ENCODE results near the gene CDC45.

The CDC45 gene

DNA sequence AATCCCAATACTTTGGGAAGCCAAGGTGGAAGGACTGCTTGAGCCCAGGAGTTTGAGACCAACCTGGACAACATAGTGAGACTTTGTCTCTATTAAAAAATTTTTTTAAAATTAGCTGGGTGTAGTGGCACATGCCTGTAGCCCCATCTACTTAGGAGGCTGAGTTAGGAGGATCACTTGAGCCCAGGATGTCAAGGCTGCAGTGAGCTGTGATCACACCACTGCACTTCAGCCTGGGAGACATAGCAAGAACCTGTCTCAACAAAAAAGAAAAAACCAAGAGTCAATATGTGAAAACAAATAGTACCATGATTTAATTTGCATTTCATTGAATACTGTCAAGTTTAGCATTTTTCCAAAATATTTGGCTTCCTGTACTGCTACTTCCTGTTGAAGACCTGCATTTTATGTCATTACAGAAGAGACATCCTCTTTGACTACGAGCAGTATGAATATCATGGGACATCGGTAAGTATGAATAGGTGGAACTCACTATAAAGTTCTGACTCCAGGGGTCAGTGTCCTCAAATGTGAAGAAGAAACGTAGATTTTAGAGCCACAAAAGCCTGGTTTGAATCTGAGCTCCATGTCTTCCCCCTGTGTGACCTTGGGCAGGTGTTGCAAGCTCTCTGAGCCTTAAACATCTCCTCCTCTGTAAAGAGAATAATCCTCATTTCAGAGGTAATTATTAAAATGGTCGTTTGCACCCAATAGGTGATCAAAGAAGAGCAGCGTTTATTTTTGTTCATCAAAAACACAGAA lies 16.0 kb downstream of the CDC45 start:
- no peak for DNase-seq (ENCODE audit: low read depth, low spot score)

DNA sequence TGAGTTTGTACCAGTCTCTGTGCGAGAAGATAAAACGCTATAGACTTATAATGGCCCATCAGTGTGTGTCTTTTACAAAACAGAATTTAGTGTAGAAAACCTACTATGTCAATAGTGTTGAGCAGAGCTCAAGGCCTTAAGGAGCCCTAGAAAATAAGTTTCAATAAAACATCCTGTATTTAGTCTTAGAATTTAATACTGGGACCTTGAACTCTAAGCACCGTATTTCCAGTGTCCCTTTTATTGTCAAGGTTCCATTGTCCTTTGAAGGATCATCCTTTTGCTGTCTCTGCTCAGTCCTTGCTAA lies 16.6 kb downstream of the CDC45 start:
- no peak for DNase-seq (ENCODE audit: low read depth, low spot score)

DNA sequence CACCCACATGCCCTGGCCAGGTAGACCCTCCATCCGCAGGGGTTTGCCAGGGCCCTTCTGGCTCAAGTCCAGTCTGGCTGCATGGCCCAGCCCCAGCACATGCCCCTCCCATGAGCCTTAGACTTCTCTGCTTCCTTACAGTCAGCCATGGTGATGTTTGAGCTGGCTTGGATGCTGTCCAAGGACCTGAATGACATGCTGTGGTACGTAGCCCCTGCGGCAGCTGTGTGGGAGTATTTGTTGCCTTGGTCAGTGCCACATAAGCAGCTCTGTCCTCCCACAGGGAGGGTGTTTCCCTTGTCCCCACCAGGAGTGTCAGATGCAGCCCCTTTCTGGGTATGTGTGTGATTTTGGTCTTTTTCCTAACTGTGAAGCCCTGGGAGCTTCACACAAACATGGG lies 17.5 kb downstream of the CDC45 start:
- DNase-seq (ENCODE audit: low read depth, low spot score): no peak

DNA sequence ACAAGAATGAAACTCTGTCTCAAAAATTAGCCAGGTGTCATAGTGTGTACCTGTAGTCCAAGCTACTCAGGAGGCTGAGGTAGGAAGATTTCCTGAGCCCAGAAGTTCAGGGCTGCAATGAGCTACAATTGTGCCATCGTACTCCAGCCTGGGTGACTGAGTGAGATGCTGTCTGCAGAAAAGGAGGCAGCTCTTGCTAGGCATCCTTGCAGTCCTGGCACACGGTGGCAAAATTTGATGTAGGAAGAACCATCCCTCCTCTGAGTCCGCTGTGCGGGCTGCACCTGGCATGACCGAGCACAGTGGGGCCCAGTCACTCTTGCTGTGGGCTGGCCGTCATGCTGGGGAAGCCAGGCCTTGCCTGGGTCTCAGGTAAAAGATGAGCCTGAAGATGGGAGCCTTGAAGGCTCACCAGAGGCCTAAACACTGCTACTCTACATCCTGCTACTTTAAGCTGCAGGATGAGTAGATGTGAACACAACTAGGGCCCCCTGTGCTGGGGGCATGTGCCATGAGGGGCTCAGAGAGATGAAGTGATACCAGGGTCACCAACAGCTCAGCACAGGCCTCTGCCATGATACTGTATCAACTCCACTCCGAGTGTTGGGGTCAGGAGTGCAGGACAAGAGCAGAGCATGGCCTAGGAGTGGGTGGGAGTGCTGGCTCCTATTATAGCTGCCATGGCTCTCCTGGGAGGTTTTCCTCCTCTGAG lies 18.6 kb downstream of the CDC45 start:
- no peak for DNase-seq (ENCODE audit: low read depth, low spot score)

DNA sequence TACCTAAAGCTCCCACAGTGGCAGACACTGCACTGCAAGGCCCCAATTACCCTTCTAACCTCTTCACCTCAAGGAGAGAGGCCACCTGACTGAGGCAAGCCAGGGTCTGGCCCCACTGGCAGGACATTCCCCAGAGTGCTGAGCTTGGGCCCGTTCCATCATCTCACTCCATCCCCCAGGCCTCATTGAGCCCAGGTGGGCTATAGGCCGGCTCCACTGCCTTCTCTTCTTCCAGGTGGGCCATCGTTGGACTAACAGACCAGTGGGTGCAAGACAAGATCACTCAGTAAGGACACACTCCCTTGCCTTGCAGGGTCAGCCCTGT lies 19.1 kb downstream of the CDC45 start:
- DNase-seq (ENCODE audit: low read depth, low spot score): no peak

DNA sequence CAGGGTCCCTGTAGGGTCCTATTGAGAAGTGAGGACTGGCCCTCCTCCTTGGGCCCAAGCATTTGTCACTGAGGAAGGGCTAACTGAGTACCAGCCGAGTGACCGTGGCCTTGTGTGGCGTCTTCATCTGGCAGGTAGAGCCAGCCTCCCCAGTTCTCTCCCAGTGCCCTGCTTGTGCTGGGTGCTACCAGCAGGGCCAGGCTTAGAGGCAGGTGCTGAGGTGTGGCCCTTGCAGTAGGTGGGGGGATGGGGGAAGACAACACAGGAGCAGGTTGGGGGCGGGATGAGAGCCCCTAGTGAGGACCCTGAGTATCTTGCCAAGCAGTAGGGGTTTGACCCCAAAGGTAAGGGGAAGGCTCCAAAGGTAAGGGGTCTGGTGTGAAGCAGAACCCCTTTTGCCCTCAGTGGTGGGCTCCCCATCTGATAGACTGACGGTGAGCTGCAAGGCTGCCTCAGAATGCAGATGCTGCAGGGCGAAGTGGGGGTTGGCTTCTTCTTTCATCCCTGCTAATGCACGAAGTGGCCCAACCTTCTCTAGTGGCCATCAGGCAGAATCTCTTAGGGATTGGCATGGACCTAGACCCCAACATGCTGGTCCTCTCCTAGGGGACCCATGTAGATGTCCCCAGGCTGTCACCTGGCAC lies 19.6 kb downstream of the CDC45 start:
- DNase-seq (ENCODE audit: low read depth, low spot score): no peak

DNA sequence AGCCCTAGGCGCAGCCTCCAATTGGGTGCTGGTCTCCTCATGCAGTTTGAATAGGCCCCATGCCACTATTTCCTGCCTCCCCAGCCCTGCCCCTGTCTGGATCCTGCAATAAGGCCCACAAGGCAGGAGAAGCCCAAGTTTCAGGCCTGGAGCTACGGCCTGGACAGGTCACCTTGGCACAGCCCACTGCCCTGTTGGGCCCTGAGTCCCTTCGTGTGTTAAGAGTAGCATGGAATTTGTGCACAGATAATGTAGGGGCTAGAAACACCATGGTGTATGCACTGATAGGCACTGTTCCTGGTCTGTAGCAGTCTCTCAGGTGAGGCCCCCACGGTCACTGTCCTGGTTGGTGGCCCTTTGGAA lies 20.1 kb downstream of the CDC45 start:
- no peak for DNase-seq (ENCODE audit: low read depth, low spot score)

DNA sequence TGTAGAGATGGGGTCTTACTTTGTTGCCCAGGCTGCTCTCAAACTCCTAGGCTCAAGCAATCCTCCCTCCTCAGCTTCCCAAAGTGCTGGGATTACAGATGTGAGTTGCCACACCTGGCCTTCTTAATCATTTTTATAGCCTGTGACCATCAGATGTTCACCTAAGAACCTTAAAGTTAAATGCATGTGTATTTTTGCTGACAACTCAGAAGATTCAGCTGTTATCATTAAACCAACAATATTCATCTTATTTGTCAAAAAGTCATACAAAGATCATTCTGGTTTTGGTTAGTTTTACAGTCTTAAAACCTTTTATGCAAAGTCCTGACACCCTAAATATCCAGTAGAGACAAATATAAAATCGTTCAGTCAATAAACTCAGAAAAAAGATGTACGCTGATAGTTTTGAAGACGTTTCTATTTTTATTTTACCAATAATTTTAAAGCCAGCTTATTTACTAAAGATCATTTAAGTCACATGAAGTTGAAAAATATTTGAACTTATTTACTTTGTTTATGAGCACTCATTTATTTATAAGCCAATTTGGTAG lies 22.3 kb downstream of the CDC45 start:
- DNase-seq (ENCODE audit: low read depth, low spot score): no peak

DNA sequence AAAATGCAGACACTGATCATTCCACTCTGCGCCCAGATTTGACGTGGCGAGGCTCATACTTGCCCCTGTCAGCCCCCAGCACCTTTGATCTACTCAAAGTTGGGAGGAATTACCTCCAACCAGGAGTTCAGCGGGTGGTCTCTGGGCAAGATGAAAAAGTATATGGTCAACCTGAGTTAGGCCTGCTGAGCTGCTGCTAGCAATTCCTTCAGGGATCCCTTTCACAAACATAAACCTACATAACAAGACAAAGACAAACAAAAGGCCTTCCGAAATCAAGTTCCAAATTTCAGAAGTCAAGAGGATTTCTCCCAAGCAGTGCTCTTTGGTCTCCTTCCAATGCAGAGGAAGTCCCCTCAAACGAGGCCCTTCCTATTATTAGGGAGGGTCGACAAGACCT lies 23.6 kb downstream of the CDC45 start:
- DNase-seq (ENCODE audit: low read depth, low spot score): no peak

DNA sequence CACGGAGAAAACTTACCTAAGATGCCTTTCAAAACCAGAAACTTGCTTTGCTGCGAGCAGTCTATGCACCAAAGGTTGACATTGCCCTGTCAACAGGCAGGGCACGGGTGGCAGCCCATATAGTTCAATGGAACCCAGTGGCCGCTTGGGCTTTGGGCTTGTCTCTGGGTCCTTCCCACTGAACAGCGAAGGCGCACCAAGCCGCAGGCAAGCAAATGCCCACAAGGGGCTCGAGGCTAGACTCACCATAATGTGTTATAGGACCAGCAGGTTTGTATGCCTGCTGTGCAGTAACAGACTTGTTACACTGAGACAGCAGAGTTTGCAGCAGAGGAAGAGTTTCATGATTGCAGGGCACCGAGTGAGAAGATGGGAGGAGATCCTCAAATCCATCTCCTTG lies 24.1 kb downstream of the CDC45 start:
- DNase-seq (ENCODE audit: low read depth, low spot score): no peak

DNA sequence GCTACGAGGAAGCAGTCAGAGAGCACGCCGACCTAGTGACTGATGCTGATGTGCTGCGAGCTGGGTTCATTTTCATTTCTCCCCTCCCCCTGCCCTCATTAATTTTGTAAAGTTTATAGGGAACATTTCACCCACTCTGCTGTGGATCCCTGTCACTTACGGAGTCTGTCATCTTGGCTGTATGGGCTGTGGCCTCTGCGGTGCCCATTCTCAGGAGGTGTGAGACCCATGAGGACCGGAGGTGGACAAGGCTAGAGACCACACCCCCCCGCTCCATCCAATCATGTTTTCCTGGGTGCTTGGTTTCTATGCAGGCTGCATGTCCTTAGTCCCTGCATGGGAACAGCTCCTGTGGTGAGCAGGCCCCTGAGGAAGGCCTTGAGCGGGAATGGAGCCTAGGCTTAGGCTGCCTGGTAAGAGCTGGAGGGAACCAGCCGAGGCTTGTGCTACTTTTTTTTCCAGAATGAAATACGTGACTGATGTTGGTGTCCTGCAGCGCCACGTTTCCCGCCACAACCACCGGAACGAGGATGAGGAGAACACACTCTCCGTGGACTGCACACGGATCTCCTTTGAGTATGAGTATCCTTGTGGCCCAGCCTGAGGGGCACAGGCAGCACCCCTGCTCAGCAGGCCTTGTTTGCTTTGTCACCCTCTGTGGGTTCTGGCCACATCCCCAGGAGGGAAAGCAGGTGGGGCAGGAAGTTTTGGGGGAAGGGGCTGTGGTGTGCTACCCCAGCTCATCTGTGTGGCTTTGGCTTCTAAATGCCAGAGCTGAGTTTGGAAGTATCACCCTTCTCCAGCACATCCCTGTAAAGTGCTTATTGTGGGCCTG lies 25.4 kb downstream of the CDC45 start:
- no peak for DNase-seq (ENCODE audit: low read depth, low spot score)

DNA sequence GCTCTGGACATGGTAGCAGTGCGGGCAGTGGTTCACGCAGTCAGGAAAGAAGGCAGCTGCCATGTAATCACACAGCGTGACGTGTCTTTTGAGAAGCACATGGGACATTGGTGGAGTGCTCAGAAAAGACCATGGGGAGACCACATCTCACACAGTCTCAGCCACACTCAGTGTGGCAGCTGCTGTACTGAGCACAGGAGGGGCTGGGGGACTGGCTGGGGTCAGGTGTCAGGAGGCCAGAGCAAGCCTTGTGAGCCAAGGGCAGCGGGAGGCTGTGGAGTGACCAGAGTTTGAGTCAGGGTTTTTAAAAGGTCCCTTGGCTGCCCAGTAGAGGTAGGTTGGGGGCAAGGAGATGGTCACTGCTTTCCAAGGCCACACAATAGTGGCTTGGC lies 26.0 kb downstream of the CDC45 start:
- DNase-seq (ENCODE audit: low read depth, low spot score): no peak

DNA sequence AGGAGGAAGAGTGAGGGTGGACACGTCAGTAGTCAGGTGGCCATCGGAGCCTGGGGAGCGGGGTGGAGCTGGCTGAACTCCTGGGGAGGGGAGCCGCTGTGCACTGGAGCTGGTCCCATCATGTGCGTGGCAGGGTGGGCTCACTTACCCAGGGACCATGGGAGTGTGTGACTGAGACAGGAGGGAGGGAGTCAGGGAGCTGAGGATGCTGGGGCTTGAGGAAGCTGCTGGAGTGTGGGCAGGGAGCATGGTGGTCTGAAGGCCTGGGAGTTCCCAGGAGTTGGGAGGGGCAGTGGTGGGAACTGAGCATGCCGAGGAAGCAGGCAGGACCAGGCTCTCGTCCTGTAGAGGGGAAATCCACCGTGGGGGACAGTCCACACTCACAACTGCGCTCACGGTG lies 26.5 kb downstream of the CDC45 start:
- DNase-seq (ENCODE audit: low read depth, low spot score): no peak

DNA sequence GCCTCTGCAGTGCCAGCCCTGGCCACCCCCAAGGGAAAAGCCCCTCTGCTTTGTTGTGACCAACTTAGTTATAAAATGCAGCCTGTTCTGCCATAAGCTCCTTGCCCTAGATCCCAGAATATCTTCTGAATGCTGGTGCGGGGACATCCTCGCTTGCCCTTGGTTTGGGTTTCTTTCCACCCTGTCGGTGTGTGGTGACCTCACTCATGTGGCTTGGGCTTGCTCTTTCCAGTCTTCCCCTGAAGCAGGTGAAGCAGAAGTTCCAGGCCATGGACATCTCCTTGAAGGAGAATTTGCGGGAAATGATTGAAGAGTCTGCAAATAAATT lies 27.8 kb downstream of the CDC45 start:
- DNase-seq (ENCODE audit: low read depth, low spot score): no peak

DNA sequence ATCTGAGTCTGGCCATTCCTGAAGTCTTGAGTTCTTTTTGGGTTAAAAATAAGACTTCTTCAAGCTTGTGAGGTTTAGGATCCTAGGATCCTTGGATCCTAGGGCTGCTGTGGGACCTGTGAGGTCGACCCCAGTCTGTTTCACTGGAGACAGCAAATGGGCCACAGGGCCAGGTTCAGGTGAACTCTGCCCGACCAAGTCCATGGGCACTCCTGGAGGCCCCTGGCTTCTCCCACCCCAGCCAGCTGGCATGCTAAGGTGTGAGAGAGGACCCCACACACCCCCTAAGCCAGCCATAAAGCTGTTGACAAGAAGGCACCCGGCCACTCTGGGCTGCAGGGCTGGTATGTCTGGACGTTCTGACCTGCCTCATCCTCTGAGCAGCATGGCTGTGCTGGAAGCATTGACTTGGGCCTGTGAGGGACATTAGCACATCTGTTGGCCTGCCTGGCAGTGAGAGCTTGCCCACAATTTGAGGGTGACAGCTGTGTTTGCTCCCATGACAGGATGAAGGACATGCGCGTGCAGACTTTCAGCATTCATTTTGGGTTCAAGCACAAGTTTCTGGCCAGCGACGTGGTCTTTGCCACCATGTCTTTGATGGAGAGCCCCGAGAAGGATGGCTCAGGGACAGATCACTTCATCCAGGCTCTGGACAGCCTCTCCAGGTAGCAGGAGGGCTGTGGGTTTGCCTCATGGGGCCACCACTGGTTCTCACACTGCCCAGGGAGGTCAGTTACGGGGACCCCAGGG lies 28.5 kb downstream of the CDC45 start:
- DNase-seq (ENCODE audit: low read depth, low spot score): no peak

DNA sequence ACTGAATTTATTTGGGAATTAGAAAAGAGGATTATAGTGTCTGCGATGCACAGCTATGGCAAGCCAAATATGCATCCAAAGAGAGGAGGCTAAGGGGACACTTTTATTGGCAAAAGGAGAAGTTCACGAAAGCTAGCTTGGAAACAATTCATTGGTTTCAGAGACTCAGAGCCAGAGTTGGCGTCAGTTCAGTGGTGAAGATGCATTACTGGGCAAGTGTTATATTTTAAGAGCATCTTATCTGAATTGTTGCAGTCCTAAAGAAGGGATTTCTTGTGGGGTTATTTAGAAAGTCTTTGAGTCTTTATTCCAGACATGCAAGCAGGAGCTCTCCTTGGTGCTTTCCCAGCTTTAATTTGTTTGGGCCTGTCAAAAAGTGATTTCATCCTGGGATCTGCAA lies 29.5 kb downstream of the CDC45 start:
- DNase-seq (ENCODE audit: low read depth, low spot score): no peak

DNA sequence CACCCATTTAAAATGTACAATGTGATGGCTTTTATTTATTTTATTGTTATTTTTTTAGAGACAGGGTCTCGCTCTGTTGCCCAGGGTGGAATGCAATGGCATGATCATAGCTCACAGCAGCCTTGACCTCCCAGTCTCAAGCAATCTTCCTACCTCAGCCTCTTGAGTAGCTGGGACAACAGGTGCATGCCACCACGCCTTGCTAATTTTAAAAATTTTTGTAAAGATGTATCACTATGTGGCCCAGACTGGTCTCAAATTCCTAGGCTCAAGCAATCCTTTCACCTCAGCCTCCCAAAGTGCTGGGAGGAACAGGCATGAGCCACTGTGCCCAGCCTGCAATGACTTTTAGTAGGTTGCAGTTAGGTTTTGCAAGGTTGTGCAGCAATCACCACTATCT lies 30.2 kb downstream of the CDC45 start:
- no peak for DNase-seq (ENCODE audit: low read depth, low spot score)

DNA sequence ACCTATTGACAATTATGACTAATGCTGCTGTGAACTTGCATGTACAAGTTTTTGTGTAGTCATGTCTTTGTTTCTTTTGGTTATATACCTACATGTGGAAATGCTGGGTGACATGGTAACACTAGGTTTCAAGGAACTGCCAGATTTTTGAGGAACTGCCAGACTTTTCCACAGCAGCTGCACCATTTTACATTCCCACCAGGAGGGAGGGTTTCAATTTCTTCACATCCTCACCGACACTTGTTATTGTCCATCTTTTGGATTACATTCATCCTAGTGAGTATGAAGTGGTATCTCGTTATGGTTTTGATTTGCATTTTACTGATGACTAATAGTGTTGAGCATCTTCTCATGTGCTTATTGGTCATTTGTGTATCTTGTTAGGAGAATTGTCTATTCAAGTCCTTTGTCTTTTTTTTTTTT lies 31.2 kb downstream of the CDC45 start:
- DNase-seq (ENCODE audit: low read depth, low spot score): no peak

DNA sequence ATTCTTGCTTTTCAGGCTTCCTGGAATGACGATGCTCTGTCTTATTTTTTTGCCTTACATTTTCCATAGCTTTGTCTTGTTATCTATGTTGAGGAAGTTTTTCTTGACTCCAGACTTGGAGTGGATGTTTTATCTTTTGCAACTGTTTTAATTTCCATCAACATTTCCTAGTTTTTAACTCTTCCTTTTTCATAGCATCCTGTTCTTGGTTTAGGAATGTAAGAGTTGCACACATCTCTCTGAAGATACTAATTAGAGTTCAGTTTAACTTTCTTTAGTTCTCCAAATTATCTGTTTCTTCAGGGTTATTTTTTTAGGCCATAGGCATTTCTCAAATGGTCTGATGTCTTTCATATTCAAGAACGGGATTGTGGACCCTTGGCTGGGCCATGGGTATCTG lies 34.1 kb downstream of the CDC45 start:
- DNase-seq (ENCODE audit: low read depth, low spot score): no peak

DNA sequence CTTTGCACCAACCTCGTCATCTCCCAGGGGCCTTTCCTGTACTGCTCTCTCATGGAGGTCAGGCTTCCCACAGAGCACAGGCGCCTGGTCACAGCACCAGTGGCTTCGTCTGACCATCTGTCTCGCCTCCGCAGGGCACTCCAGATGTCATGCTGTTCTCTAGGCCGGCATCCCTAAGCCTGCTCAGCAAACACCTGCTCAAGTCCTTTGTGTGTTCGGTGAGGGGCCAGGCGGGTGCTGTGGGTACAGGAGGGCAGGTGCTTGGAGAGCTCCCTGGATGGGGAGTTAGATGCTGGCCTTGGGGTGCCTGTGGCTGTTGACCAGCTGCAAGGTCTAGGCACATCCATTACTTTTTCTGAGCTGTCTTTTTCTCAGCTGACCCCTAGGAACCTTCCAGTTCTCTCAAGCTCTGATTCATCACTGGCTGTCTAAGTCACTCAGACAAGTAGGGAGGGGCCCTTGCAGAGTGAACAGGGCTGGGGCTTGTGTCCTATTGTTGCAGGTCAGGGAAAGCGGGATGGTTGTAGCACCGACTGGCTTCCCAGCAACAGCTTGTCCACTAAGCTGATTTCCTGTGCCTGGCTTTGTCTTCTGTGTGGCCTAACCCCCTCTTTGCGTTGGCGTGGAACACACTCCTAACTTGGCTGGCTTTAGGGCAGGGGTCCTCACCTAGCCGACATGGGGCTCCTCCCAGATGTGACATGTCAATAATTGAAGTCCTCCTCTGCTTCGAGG lies 35.3 kb downstream of the CDC45 start:
- DNase-seq (ENCODE audit: low read depth, low spot score): no peak
